Measurements from ENCODE around the gene ASB2. TPM values are rescaled to one million over a fixed set of nuclear protein-coding genes. Genes with fewer than 3 reads are reported as not detected.

The ASB2 gene
- polyA plus RNA-seq, 1 of the 3 experiments (the other 2 are of a cell fraction): 0.15 TPM

GRCh38 chr14:93970965-93971634, 5.3 kb downstream of the ASB2 start:
- no peaks in the 10 kb centered on the region for H4K20me1 ChIP-seq (ENCODE audit: insufficient read depth)
- CTCF ChIA-PET: interaction anchor here (0.9 to 6.0 kb wide), 10 partner anchors 10 to 316 kb away, joined by 3 to 69 read pairs (median 5); partner anchors contain the start of gene OTUB2
- no peaks in the 10 kb centered on the region for H3K9me3 ChIP-seq
- no peaks in the 10 kb centered on the region for H3K27me3 ChIP-seq (ENCODE audit: insufficient read depth)
- 59% methylated on average over 12 of the region's 15 CpGs for WGBS (ENCODE audit: low lambda C conversion rate)
- H3K4me1 ChIP-seq (ENCODE audit: control insufficient read depth in 1 of 2, insufficient read depth in 2 of 2, low read depth in 1 of 2, low read length in 1 of 2): peaks cover 0 to 3% of the 10 kb centered on the region in 2 experiments; a peak in 1 of 4 replicates
- DNase-seq: no peak
- POLR2A ChIA-PET: no interaction called here
- H3K4me2 ChIP-seq: no peak overlapping the region
- H3K4me3 ChIP-seq (ENCODE audit: low read depth in 2 of 2, low read length in 1 of 2): no peak overlapping the region; a peak in 1 of 4 replicates
- no peak overlapping the region for H3K27ac ChIP-seq (ENCODE audit: low read depth in 2 of 2, low read length in 1 of 2)
- H3K9me2 ChIP-seq: no peaks in the 10 kb centered on the region
- H3F3A ChIP-seq (replicated peaks; ENCODE audit: insufficient read depth): peaks cover 6% of the 10 kb centered on the region
- TF ChIP-seq FOXM1 (IDR thresholded peaks at IDR 0.05; ENCODE audit: low read depth) (no peak), NRF1 (IDR thresholded peaks at IDR 0.05; ENCODE audit: low read depth, low read length) (no peak), NFIC (IDR thresholded peaks at IDR 0.05; ENCODE audit: borderline replicate concordance) (no peak), SMC3 (IDR thresholded peaks at IDR 0.05; ENCODE audit: low read depth, low read length) (no peak), RFX5 (IDR thresholded peaks at IDR 0.05; ENCODE audit: low read length) (no peak), RAD21 (IDR thresholded peaks at IDR 0.05; ENCODE audit: low read length) (no peak), USF2 (IDR thresholded peaks at IDR 0.05; ENCODE audit: borderline replicate concordance, low read depth, low read length) (no peak), PBX3 (IDR thresholded peaks at IDR 0.05) (no peak), IRF3 (IDR thresholded peaks at IDR 0.05; ENCODE audit: low read depth, low read length) (no peak), EP300 (IDR thresholded peaks at IDR 0.05; ENCODE audit: borderline replicate concordance in 1 of 2, low read depth in 1 of 2, low read length in 1 of 2) (no peak), RCOR1 (IDR thresholded peaks at IDR 0.05; ENCODE audit: low read length) (no peak)
- no peaks in the 10 kb centered on the region for H3K79me2 ChIP-seq (ENCODE audit: insufficient read depth)
- H3K9ac ChIP-seq: no peak overlapping the region
- no peaks in the 10 kb centered on the region for H3K36me3 ChIP-seq (replicated peaks in 1 of 2; ENCODE audit: control insufficient read depth in 1 of 2, insufficient read depth in 2 of 2, low read length in 1 of 2)
- H2AFZ ChIP-seq (ENCODE audit: low read depth): no peak overlapping the region

GRCh38 chr14:93970585-93970964, 5.8 kb downstream of the ASB2 start:
- Histone ChIP-seq H4K20me1 (ENCODE audit: insufficient read depth) (no peaks in the 10 kb centered on the region), H3K4me2 (no peak overlapping the region), H3K36me3 (replicated peaks in 1 of 2; ENCODE audit: control insufficient read depth in 1 of 2, insufficient read depth in 2 of 2, low read length in 1 of 2) (no peaks in the 10 kb centered on the region), H3K9me2 (no peaks in the 10 kb centered on the region), H3K27ac (ENCODE audit: low read depth in 2 of 2, low read length in 1 of 2) (no peak overlapping the region), H3K27me3 (ENCODE audit: insufficient read depth) (no peaks in the 10 kb centered on the region), H3K9me3 (no peaks in the 10 kb centered on the region), H3K79me2 (ENCODE audit: insufficient read depth) (no peaks in the 10 kb centered on the region), H3K4me1 (ENCODE audit: control insufficient read depth in 1 of 2, insufficient read depth in 2 of 2, low read depth in 1 of 2, low read length in 1 of 2) (peaks cover 3 to 5% of the 10 kb centered on the region in 2 experiments; a peak in 2 of 4 replicates), H3K4me3 (ENCODE audit: low read depth in 2 of 2, low read length in 1 of 2) (no peak overlapping the region; a peak in 1 of 4 replicates), H2AFZ (ENCODE audit: low read depth) (no peak overlapping the region), H3K9ac (no peak overlapping the region), H3F3A (replicated peaks; ENCODE audit: insufficient read depth) (peaks cover 11% of the 10 kb centered on the region)
- ChIA-PET CTCF (interaction anchor here (0.6 to 6.0 kb wide), 10 partner anchors 11 to 316 kb away, joined by 3 to 69 read pairs (median 5); partner anchors contain the start of gene OTUB2), POLR2A (no interaction called here)
- TF ChIP-seq RAD21 (IDR thresholded peaks at IDR 0.05; ENCODE audit: low read length) (peak; percentile 54), FOSL2 (IDR thresholded peaks at IDR 0.05; ENCODE audit: borderline replicate concordance, low read depth) (no peak), MXI1 (IDR thresholded peaks at IDR 0.05; ENCODE audit: low read depth, low read length) (no peak), CTCF (IDR thresholded peaks at IDR 0.05) (peak; percentile 46), GABPA (IDR thresholded peaks at IDR 0.05; ENCODE audit: low read depth) (no peak), CHD2 (IDR thresholded peaks at IDR 0.05; ENCODE audit: low read length, partially characterized antibody) (no peak), GATA2 (CRISPR knock-in tag; IDR thresholded peaks at IDR 0.05) (no peak), SMC3 (IDR thresholded peaks at IDR 0.05; ENCODE audit: low read depth, low read length) (peak; percentile 50)
- peak; percentile 56 for DNase-seq
- WGBS (ENCODE audit: low lambda C conversion rate): 65% methylated on average over 9 of the region's 9 CpGs

All from SK-N-SH (cell line).